A549 (cell line): ENCODE data around the gene TP73. TPM values are rescaled to one million over a fixed set of nuclear protein-coding genes. Genes with fewer than 3 reads are reported as not detected.
A peak's percentile ranks its signal among the peaks of the same experiment; 100 is the strongest.

ENCODE experiments used
- ATAC-seq, 2 experiments: fragments of 200-7000 bp in 1 of 2; fragments of >200 bp in 1 of 2; cut with Nextera tagmentation in 1 of 2; cut with Tn5 transposase in 1 of 2; 3 replicates each; pipeline versions ENCODE4 v1.8.0 to v1.9.1; 2018 to 2020; ENCODE audit warnings: mild to moderate bottlenecking in 1 of 2, moderate library complexity in 1 of 2
- CTCF ChIA-PET: fragments of 300-600 bp; sonication (Branson Sonifier 250); formaldehyde crosslinking; extraction: SDS; loops from one replicate; lab custom pipeline; 2021; ENCODE audit warnings: antibody characterized with exemption, inconsistent platforms; lab: Yijun Ruan, JAX
- POLR2A ChIA-PET: fragments of 350-600 bp; formaldehyde crosslinking; extraction: SDS; loops from one replicate; lab custom pipeline; 2021; ENCODE audit warnings: antibody characterized with exemption, inconsistent platforms; lab: Yijun Ruan, JAX
- DNase-seq, 2 experiments: peaks; one replicate each; pipeline versions ENCODE4 v3.0.0 to v3.0.0-alpha.2; 2011 to 2016; ENCODE audit warnings: low read depth in 1 of 2, low spot score in 1 of 2
- FAIRE-seq: peaks from 2 replicates; lab custom pipeline; 2011; peaks lifted over from hg19 to GRCh38; lab: Jason Lieb, UNC
- H3K27ac ChIP-seq, 2 experiments: fragments of >200 bp; sonication (Bioruptor Twin); formaldehyde crosslinking; 3 replicates each; pipeline ENCODE4 v1.5.1; 2016 to 2017
- H3K4me1 ChIP-seq: fragments of >200 bp; sonication (Bioruptor Twin); formaldehyde crosslinking; 3 replicates; pipeline ENCODE4 v1.6.1; 2016
- H3K4me2 ChIP-seq: fragments of >200 bp; sonication (Bioruptor Twin); formaldehyde crosslinking; 3 replicates; pipeline ENCODE4 v1.6.1; 2016
- H3K4me3 ChIP-seq: fragments of >200 bp; sonication (Bioruptor Twin); formaldehyde crosslinking; 3 replicates; pipeline ENCODE4 v1.5.1; 2016
- H3K9me3 ChIP-seq: fragments of >200 bp; sonication (Bioruptor Twin); formaldehyde crosslinking; 3 replicates; pipeline ENCODE4 v1.6.1; 2016
- BHLHE40 ChIP-seq: IDR thresholded peaks from 2 replicates; pipeline ENCODE4 v1.6.1; 2012; ENCODE audit warnings: low read depth, low read length, inconsistent platforms
- CHD2 ChIP-seq: fragments of 150-350 bp; IDR thresholded peaks from 2 replicates; pipeline ENCODE4 v1.6.1; 2014; ENCODE audit warnings: low read length; ENCODE audit not compliant: partially characterized antibody
- EHF ChIP-seq: fragments of 250-450 bp; sonication (Bioruptor Pico); IDR thresholded peaks from 2 replicates; pipeline ENCODE4 v1.5.0; 2020; ENCODE audit warnings: mild to moderate bottlenecking
- EHMT2 ChIP-seq: fragments of 200-600 bp; sonication (generic); IDR thresholded peaks from 2 replicates; pipeline ENCODE4 v1.6.1; 2016; ENCODE audit warnings: antibody characterized with exemption, low read depth, mild to moderate bottlenecking, moderate library complexity
- HDAC2 ChIP-seq: fragments of 200-600 bp; sonication (generic); IDR thresholded peaks from 2 replicates; pipeline ENCODE4 v1.6.1; 2016
- HMGXB4 ChIP-seq: fragments of 250-450 bp; sonication (Bioruptor Pico); IDR thresholded peaks from 2 replicates; pipeline ENCODE4 v1.5.0; 2021; ENCODE audit warnings: mild to moderate bottlenecking, moderate library complexity, borderline replicate concordance
- HOXA7 ChIP-seq: fragments of 250-450 bp; sonication (Bioruptor Pico); IDR thresholded peaks from 2 replicates; pipeline ENCODE4 v1.5.0; 2020; ENCODE audit warnings: mild to moderate bottlenecking, moderate library complexity
- HOXB13 ChIP-seq: fragments of 250-450 bp; sonication (Bioruptor Pico); IDR thresholded peaks from 2 replicates; pipeline ENCODE4 v1.5.0; 2020; ENCODE audit warnings: low read depth, mild to moderate bottlenecking, moderate library complexity
- HOXB5 ChIP-seq: fragments of 250-450 bp; sonication (Bioruptor Pico); IDR thresholded peaks from 2 replicates; pipeline ENCODE4 v1.5.0; 2020; ENCODE audit warnings: mild to moderate bottlenecking, moderate library complexity
- KDM5A ChIP-seq: fragments of 200-600 bp; sonication (generic); IDR thresholded peaks from 2 replicates; pipeline ENCODE4 v1.6.1; 2016; ENCODE audit warnings: antibody characterized with exemption, mild to moderate bottlenecking
- MAFK ChIP-seq: fragments of 450-650 bp; IDR thresholded peaks from 2 replicates; pipeline ENCODE4 v1.6.1; 2014; ENCODE audit not compliant: partially characterized antibody
- MAX ChIP-seq: IDR thresholded peaks from 2 replicates; pipeline ENCODE4 v1.6.1; 2012
- MAZ ChIP-seq: fragments of 150-350 bp; IDR thresholded peaks from 2 replicates; pipeline ENCODE4 v1.6.1; 2014; ENCODE audit warnings: antibody characterized with exemption, low read depth, low read length, borderline replicate concordance
- MYC ChIP-seq: IDR thresholded peaks from 2 replicates; pipeline ENCODE4 v1.6.1; 2012; ENCODE audit warnings: mild to moderate bottlenecking, inconsistent platforms, low read length, improper control_type of control experiment, borderline replicate concordance
- RAD21 ChIP-seq, 2 experiments: fragments of >200 bp in 1 of 2; sonication (Bioruptor Twin) in 1 of 2; formaldehyde crosslinking in 1 of 2; IDR thresholded peaks in 1 of 2; conservative IDR thresholded peaks in 1 of 2; 2 replicates in 1 of 2; 3 replicates in 1 of 2; pipeline ENCODE4 v1.6.1; 2012 to 2018; ENCODE audit warnings: inconsistent platforms in 1 of 2
- REST ChIP-seq: fragments of 200-600 bp; sonication (generic); IDR thresholded peaks from 2 replicates; pipeline ENCODE4 v1.6.1; 2016; ENCODE audit warnings: antibody characterized with exemption, mild to moderate bottlenecking, moderate library complexity
- RFX5 ChIP-seq: fragments of 450-650 bp; IDR thresholded peaks from 2 replicates; pipeline ENCODE4 v1.7.1; 2014; ENCODE audit warnings: antibody characterized with exemption, mild to moderate bottlenecking, moderate library complexity
- RNF2 ChIP-seq: fragments of 200-600 bp; sonication (generic); IDR thresholded peaks from 2 replicates; pipeline ENCODE4 v1.6.1; 2016; ENCODE audit warnings: low read depth, mild to moderate bottlenecking, antibody characterized with exemption, moderate library complexity, borderline replicate concordance
- SMC3 ChIP-seq: fragments of >200 bp; sonication (Bioruptor Twin); formaldehyde crosslinking; IDR thresholded peaks from 3 replicates; pipeline ENCODE4 v1.6.1; 2018; ENCODE audit warnings: inconsistent platforms
- TFCP2L1 ChIP-seq: fragments of 250-450 bp; sonication (Bioruptor Pico); IDR thresholded peaks from 2 replicates; pipeline ENCODE4 v1.5.0; 2021; ENCODE audit warnings: mild to moderate bottlenecking
- TP53 ChIP-seq: fragments of 250-450 bp; sonication (Bioruptor Pico); IDR thresholded peaks from 2 replicates; pipeline ENCODE4 v1.5.0; 2021; ENCODE audit warnings: mild to moderate bottlenecking, moderate library complexity
- USF2 ChIP-seq: fragments of 450-650 bp; IDR thresholded peaks from 2 replicates; pipeline ENCODE4 v1.6.1; 2014; ENCODE audit warnings: antibody characterized with exemption
- ZFP36 ChIP-seq: fragments of 450-650 bp; IDR thresholded peaks from 2 replicates; pipeline ENCODE4 v1.6.1; 2014; ENCODE audit warnings: borderline replicate concordance; ENCODE audit not compliant: partially characterized antibody
- ZSCAN20 ChIP-seq: fragments of 250-450 bp; sonication (Bioruptor Pico); IDR thresholded peaks from 2 replicates; pipeline ENCODE4 v1.8.0; 2022; ENCODE audit warnings: mild to moderate bottlenecking, moderate library complexity
- WGBS: methylation state at CpG from one replicate; pipeline ENCODE4 v1.1.6; 2017; ENCODE audit errors: missing lambda C conversion rate; 5-methylcytosine and 5-hydroxymethylcytosine counted together
- polyA plus RNA-seq, 4 experiments: library from polyadenylated mRNA; depleted of rRNA in 3 of 4; stranded (reverse); fragments of >200 nt; fragmentation: RNase III in 1 of 4; extraction: RNeasy Plus Mini Kit Qiagen cat#74134 plus additional on column Dnase treatment in 1 of 4; gene quantifications; 2 replicates in 3 of 4; 3 replicates in 1 of 4; pipeline ENCODE4 v1.2.3, GENCODE V29; 2011 to 2017

TP73 gene
- polyA plus RNA-seq, 2 of the 4 experiments (the other 2 are of a cell fraction) = 0.01 to 0.25 TPM

DNA sequence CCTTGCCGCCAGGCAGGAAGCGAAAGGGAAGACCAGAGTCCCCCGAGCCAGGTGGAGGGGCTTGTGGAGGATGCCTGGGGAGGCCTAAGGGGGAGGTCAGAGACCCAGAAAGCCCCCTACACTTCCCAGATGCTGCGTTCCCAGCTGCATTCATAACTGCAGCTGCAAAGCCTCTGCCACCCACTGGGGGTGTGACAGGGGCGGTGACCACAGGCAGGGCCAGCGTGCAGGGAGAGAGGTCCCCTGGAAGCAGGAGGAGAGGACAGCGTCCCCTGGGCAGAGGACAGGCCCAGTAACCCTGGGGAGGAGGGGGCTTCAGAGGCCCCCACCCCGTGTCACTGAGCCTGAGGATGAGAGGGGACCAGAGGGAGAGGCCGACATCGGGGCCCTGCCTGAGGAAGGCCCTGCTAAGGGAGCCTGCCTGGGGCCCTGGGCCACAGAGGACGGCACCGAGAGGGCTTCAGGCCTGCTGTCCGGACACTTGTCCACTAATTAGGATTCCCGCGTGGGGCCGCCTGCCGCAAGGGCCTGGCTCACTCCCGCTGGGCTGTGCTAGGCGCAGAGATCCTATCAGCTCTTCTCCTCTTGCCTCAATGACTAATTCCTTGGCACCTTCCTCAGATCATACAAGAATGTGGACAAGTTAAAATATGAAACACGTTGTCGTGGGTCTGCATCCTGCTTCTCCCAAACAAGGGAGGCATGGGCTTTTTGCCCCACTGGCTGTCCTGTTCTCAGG, 50.8 kb downstream of the TP73 start:
- ChIA-PET POLR2A (no interaction called here), CTCF (interaction anchor here (1.8 to 2.2 kb wide), 3 partner anchors 19 to 21 kb away, joined by 5 to 12 read pairs (median 6); no protein-coding TSS in a partner anchor)
- DNase-seq (no peak), ATAC-seq (peak in 1 of 2 experiments; percentile 29; a peak in 2 of 6 replicates), FAIRE-seq (no peak)
- H3K27ac ChIP-seq = no peak overlapping the region
- H3K4me3 ChIP-seq = no peak overlapping the region
- 66% methylated on average over 7 of the region's 21 CpGs for WGBS
- no peak overlapping the region for H3K4me2 ChIP-seq
- TF ChIP-seq ZSCAN20 (CRISPR knock-in tag) (no peak), CHD2 (no peak), ZFP36 (no peak), EHMT2 (no peak), MAX (no peak), HDAC2 (no peak), RNF2 (no peak), RFX5 (no peak), BHLHE40 (no peak), TP53 (CRISPR knock-in tag) (no peak), MYC (no peak), REST (no peak), RAD21 (conservative IDR thresholded peaks at IDR 0.05 in 1 of 2, IDR thresholded peaks at IDR 0.05 in 1 of 2) (no peak), KDM5A (no peak), MAFK (no peak), HOXB13 (CRISPR knock-in tag) (no peak)
- no peaks in the 10 kb centered on the region for H3K9me3 ChIP-seq
- no peaks in the 10 kb centered on the region for H3K4me1 ChIP-seq

GRCh38 chr1:3703786-3704371, 51.6 kb downstream of the TP73 start:
- 80% methylated on average over 24 of the region's 28 CpGs for WGBS
- TF ChIP-seq TFCP2L1 (CRISPR knock-in tag) = no peak
- no peak for TF ChIP-seq EHF (CRISPR knock-in tag)
- no peak for TF ChIP-seq MAZ
- TF ChIP-seq USF2 = no peak
- no peak for TF ChIP-seq SMC3
- TF ChIP-seq HOXB5 = no peak
- no peak for TF ChIP-seq HOXA7 (CRISPR knock-in tag)
- TF ChIP-seq HMGXB4 (CRISPR knock-in tag) = no peak
- FAIRE-seq = no peak
- H3K4me1 ChIP-seq = no peaks in the 10 kb centered on the region
- no peak for DNase-seq
- H3K27ac ChIP-seq = no peak overlapping the region
- no peak overlapping the region for H3K4me3 ChIP-seq
- ChIA-PET POLR2A (no interaction called here), CTCF (interaction anchor here (1.8 to 2.2 kb wide), 2 partner anchors 18 to 20 kb away, joined by 5 to 12 read pairs; no protein-coding TSS in a partner anchor)
- H3K4me2 ChIP-seq = no peak overlapping the region
- H3K9me3 ChIP-seq = no peaks in the 10 kb centered on the region
- no peak for ATAC-seq
